Measurements from ENCODE around the gene BCCIP.

DNA sequence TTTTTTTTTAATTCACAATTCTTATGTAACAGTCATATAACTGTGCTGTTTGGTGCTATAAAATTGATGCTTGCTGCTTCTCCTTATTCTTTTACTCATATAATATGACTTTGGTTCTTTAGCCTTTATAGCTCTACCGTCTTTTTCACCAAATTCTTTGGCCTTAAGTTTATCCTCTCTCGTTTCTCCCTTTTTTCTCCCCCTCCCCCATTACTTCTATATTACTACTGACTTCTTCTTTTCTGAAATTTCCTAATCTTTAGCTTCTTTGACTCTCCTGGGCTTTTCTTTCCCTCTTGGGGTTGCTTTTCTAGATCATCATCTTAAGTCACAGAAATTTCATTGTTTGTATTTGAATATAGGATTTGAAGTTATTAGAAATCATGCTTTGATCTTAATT is 3.8 kb downstream of the BCCIP start:
- no peak for TF ChIP-seq CTCF (IDR thresholded peaks at IDR 0.05)
- no peak for TF ChIP-seq TEAD4 (IDR thresholded peaks at IDR 0.05; ENCODE audit: borderline replicate concordance, insufficient read depth)
